Breast epithelium (tissue), 4 donors: Measurements from ENCODE around the gene CAMTA1. TPM values are rescaled to one million over a fixed set of nuclear protein-coding genes. Genes with fewer than 3 reads are reported as not detected.

Experiments
- DNase-seq, 2 donors: peaks; one replicate each; pipeline ENCODE4 v3.0.0-alpha.2; 2019; ENCODE audit warnings: low spot score in 2 of 2
- H3K27ac ChIP-seq, 2 donors: fragments of 200-600 bp; sonication (generic) in 1 of 2; one replicate each; pipeline ENCODE4 v1.5.1; 2016 to 2019; ENCODE audit warnings: mild to moderate bottlenecking in 1 of 2
- H3K27me3 ChIP-seq, 2 donors: fragments of 200-600 bp; sonication (generic) in 1 of 2; one replicate each; pipeline versions ENCODE4 v1.5.1 to v1.6.0; 2017 to 2019; ENCODE audit warnings: control low read depth in 1 of 2, mild to moderate bottlenecking in 1 of 2
- H3K36me3 ChIP-seq: fragments of 200-600 bp; one replicate; pipeline ENCODE4 v1.5.1; 2019
- H3K4me1 ChIP-seq, 2 donors: fragments of 200-600 bp; sonication (generic); one replicate each; pipeline ENCODE4 v1.5.1; 2016 to 2019; ENCODE audit warnings: control low read depth in 1 of 2
- H3K4me3 ChIP-seq, 3 donors: fragments of 200-600 bp; sonication (generic); 1 replicate in 2 of 3; 2 replicates in 1 of 3; pipeline ENCODE4 v1.5.1; 2016 to 2019; ENCODE audit warnings: mild to moderate bottlenecking in 3 of 3, moderate library complexity in 2 of 3
- H3K9me3 ChIP-seq, 2 donors: fragments of 200-600 bp; sonication (generic) in 1 of 2; one replicate each; pipeline ENCODE4 v1.5.1; 2016 to 2019; ENCODE audit warnings: control low read depth in 1 of 2
- POLR2A ChIP-seq: fragments of 450-650 bp; IDR thresholded peaks from one replicate; pipeline ENCODE4 v1.6.1; 2016; ENCODE audit warnings: antibody characterized with exemption, mild to moderate bottlenecking, moderate library complexity
- POLR2AphosphoS5 ChIP-seq, 3 donors: sonication (generic); formaldehyde crosslinking; IDR thresholded peaks; one replicate each; pipeline ENCODE4 v1.6.1; 2017; ENCODE audit warnings: antibody characterized with exemption in 3 of 3
- intact Hi-C: fragments of 100-400 bp; cut with DNase I; formaldehyde crosslinking; loops from one replicate; pipeline ENCODE4 v1.15.1; 2023; ENCODE audit warnings: low total_unique reads
- total RNA-seq, 3 donors: library from RNA; depleted of rRNA; stranded (reverse); fragments of >200 nt; gene quantifications; one replicate each; pipeline ENCODE4 v1.1.0, GENCODE V29; 2016
- TF ChIP-seq, protein P1 (sequence below), 3 donors: fragments of 450-650 bp; IDR thresholded peaks; one replicate each; pipeline ENCODE4 v1.5.1; 2016 to 2017; ENCODE audit warnings: antibody characterized with exemption in 3 of 3, mild to moderate bottlenecking in 3 of 3, moderate library complexity in 3 of 3

The CAMTA1 gene
- total RNA-seq, 3 donors from 2014 or later, result 53.4 to 84.0 (median 61.9) TPM

DNA sequence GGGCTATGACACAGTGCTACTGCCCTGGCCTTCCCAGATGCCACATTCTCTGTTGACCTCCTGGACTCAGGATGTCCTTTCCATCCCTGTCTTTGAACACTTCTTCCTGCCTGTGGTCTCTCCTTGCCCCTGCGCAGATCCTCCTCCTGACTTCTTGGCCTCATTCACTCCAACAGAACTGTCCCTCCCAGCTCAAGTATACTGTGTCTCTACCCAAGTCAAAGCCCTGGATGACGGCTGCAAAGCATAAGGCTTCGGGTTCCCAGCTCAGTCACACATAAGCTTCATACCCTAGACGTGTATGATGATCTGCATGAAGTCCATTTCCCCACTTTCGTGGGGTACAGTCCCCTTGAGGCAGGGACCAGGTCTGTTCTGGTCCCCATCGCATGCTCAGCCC is 657.7 kb downstream of the CAMTA1 start:
- Histone ChIP-seq H3K27me3 (no peaks in the 10 kb centered on the region), H3K36me3 (no peaks in the 10 kb centered on the region), H3K4me3 (no peak overlapping the region), H3K9me3 (no peaks in the 10 kb centered on the region), H3K27ac (no peak overlapping the region), H3K4me1 (no peaks in the 10 kb centered on the region)
- DNase-seq, result no peak
- intact Hi-C loops, result no loop called here
- TF ChIP-seq POLR2A (no peak), POLR2AphosphoS5 (IDR thresholded peaks at IDR 0.05) (no peak)
- TF ChIP-seq, protein P1, sequence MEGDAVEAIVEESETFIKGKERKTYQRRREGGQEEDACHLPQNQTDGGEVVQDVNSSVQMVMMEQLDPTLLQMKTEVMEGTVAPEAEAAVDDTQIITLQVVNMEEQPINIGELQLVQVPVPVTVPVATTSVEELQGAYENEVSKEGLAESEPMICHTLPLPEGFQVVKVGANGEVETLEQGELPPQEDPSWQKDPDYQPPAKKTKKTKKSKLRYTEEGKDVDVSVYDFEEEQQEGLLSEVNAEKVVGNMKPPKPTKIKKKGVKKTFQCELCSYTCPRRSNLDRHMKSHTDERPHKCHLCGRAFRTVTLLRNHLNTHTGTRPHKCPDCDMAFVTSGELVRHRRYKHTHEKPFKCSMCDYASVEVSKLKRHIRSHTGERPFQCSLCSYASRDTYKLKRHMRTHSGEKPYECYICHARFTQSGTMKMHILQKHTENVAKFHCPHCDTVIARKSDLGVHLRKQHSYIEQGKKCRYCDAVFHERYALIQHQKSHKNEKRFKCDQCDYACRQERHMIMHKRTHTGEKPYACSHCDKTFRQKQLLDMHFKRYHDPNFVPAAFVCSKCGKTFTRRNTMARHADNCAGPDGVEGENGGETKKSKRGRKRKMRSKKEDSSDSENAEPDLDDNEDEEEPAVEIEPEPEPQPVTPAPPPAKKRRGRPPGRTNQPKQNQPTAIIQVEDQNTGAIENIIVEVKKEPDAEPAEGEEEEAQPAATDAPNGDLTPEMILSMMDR (IDR thresholded peaks at IDR 0.05), result no peak

- TF ChIP-seq POLR2AphosphoS5 (IDR thresholded peaks at IDR 0.05), result no peak
- TF ChIP-seq, protein P1 (IDR thresholded peaks at IDR 0.05), result no peak
- TF ChIP-seq POLR2A, result no peak
- no peaks in the 10 kb centered on the region for H3K36me3 ChIP-seq
- DNase-seq, result no peak
- H3K4me3 ChIP-seq, result no peak overlapping the region
- H3K27ac ChIP-seq, result no peak overlapping the region
- H3K27me3 ChIP-seq, result no peaks in the 10 kb centered on the region
- H3K4me1 ChIP-seq, result no peaks in the 10 kb centered on the region
- intact Hi-C loops, result no loop called here
- no peaks in the 10 kb centered on the region for H3K9me3 ChIP-seq
Observed at GRCh38 chr1:7444363-7444762, 659.1 kb downstream of the CAMTA1 start.

GRCh38 chr1:7447093-7447492 is 661.8 kb downstream of the CAMTA1 start:
- Histone ChIP-seq H3K36me3 (no peaks in the 10 kb centered on the region), H3K4me1 (no peaks in the 10 kb centered on the region), H3K27ac (no peak overlapping the region), H3K9me3 (no peaks in the 10 kb centered on the region), H3K4me3 (no peak overlapping the region), H3K27me3 (no peaks in the 10 kb centered on the region)
- DNase-seq, result no peak
- intact Hi-C loops, result no loop called here
- TF ChIP-seq POLR2A (no peak), POLR2AphosphoS5 (IDR thresholded peaks at IDR 0.05) (no peak)
- TF ChIP-seq, protein P1 (IDR thresholded peaks at IDR 0.05), result no peak

DNA sequence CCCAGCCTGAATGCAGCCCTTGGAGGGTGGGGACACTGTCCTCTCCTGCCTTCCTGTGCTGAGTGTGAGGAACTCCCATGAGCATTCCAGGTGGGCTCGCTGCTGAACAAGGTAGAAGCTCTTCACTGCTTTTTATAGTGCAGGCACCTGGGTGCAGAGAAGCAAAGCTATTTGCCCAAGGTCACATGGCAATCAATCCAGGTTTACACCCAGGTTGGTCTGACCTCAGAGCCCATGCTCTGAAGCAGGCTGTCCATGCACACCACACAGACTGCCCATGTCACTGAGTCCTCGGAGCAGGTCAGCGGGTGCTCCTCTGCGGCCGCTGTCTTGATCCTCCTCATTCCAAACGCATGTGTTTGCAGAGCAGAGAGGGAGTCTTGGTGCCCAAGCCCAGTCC is 662.5 kb downstream of the CAMTA1 start:
- intact Hi-C loops, result no loop called here
- H3K36me3 ChIP-seq, result no peaks in the 10 kb centered on the region
- no peaks in the 10 kb centered on the region for H3K27me3 ChIP-seq
- DNase-seq, result no peak
- H3K27ac ChIP-seq, result no peak overlapping the region
- H3K9me3 ChIP-seq, result no peaks in the 10 kb centered on the region
- no peak overlapping the region for H3K4me3 ChIP-seq
- TF ChIP-seq, protein P1 (IDR thresholded peaks at IDR 0.05), result no peak
- no peaks in the 10 kb centered on the region for H3K4me1 ChIP-seq

- intact Hi-C loops, result no loop called here
- TF ChIP-seq POLR2A (no peak), POLR2AphosphoS5 (IDR thresholded peaks at IDR 0.05) (no peak)
- TF ChIP-seq, protein P1 (IDR thresholded peaks at IDR 0.05), result no peak
- no peaks in the 10 kb centered on the region for H3K4me1 ChIP-seq
Observed at GRCh38 chr1:7448986-7449385, 663.7 kb downstream of the CAMTA1 start.

More at GRCh38 chr1:7448986-7449385, 663.7 kb downstream of the CAMTA1 start:
- Histone ChIP-seq H3K27me3 (no peaks in the 10 kb centered on the region), H3K9me3 (no peaks in the 10 kb centered on the region), H3K27ac (no peak overlapping the region), H3K4me3 (no peak overlapping the region), H3K36me3 (no peaks in the 10 kb centered on the region)
- DNase-seq, result no peak
